ENCODE measurements around the gene ADK. TPM values are rescaled to one million over a fixed set of nuclear protein-coding genes. Genes with fewer than 3 reads are reported as not detected.
"Not testable (repeated sequence)": the region's sequence is repeated elsewhere in the genome, so short reads cannot be mapped to it uniquely, and the experiment has no call there.

The ADK gene
- total RNA-seq, 3 donors from 2014 or later (not counting 1 experiment from before 2014, with no cell fraction given), result 13.4 to 16.1 (median 14.1) TPM

DNA sequence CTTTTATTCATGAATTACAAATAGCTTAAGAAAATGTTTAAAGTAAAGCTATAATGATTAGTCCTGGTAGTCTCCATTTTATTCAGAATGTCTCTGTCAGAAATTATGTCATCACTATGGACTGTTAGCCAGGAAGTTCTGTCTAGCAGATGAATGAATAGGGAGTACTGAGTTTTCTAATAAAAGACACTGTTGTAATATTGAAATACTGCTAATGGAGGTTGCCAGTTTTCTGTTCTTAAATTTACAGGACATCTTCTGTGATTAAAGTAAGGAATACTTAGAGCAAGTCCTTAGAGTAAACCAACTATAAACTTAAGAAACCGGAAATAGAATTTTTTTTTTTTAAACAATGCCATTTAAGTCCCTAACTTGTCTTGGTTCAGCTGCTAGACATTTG lies 309.8 kb downstream of the ADK start:
- no peaks in the 10 kb centered on the region for H3K36me3 Mint-ChIP-seq
- H3K4me3 Mint-ChIP-seq, result no peak overlapping the region
- intact Hi-C loops (cut with micrococcal nuclease), result no loop called here
- H3K4me1 Mint-ChIP-seq, result no peaks in the 10 kb centered on the region
- no peak for DNase-seq
- H3K36me3 ChIP-seq (ENCODE audit: control insufficient read depth, insufficient read depth, low read length), result no peaks in the 10 kb centered on the region
- 90% methylated on average over 1 of the region's 1 CpG for WGBS (ENCODE audit: insufficient coverage)
- H3K9me3 Mint-ChIP-seq, result no peaks in the 10 kb centered on the region
- H3K27ac Mint-ChIP-seq, result no peak overlapping the region
- no peaks in the 10 kb centered on the region for H3K9me3 ChIP-seq (ENCODE audit: control insufficient read depth, insufficient read depth, low read length)
- ATAC-seq, result no peak
- H3K27me3 ChIP-seq (ENCODE audit: control insufficient read depth, insufficient read depth, low read length), result no peaks in the 10 kb centered on the region
- H3K4me1 ChIP-seq (ENCODE audit: control insufficient read depth, insufficient read depth, low read length), result no peaks in the 10 kb centered on the region
- H3K4me3 ChIP-seq (ENCODE audit: low read length), result no peak overlapping the region
- H3K27ac ChIP-seq (ENCODE audit: low read length), result no peak overlapping the region
- TF ChIP-seq, protein P1, sequence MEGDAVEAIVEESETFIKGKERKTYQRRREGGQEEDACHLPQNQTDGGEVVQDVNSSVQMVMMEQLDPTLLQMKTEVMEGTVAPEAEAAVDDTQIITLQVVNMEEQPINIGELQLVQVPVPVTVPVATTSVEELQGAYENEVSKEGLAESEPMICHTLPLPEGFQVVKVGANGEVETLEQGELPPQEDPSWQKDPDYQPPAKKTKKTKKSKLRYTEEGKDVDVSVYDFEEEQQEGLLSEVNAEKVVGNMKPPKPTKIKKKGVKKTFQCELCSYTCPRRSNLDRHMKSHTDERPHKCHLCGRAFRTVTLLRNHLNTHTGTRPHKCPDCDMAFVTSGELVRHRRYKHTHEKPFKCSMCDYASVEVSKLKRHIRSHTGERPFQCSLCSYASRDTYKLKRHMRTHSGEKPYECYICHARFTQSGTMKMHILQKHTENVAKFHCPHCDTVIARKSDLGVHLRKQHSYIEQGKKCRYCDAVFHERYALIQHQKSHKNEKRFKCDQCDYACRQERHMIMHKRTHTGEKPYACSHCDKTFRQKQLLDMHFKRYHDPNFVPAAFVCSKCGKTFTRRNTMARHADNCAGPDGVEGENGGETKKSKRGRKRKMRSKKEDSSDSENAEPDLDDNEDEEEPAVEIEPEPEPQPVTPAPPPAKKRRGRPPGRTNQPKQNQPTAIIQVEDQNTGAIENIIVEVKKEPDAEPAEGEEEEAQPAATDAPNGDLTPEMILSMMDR (IDR thresholded peaks at IDR 0.05), result no peak
- H3K27me3 Mint-ChIP-seq (ENCODE audit: low read depth in 2 of 2), result no peaks in the 10 kb centered on the region

- no peak overlapping the region for H3K27ac ChIP-seq (ENCODE audit: low read length)
- 93% methylated on average over 7 of the region's 7 CpGs for WGBS (ENCODE audit: insufficient coverage)
- H3K36me3 ChIP-seq (ENCODE audit: control insufficient read depth, insufficient read depth, low read length), result no peaks in the 10 kb centered on the region
- ATAC-seq, result no peak
- Mint-ChIP-seq H3K27me3 (ENCODE audit: low read depth in 2 of 2) (no peaks in the 10 kb centered on the region), H3K9me3 (no peaks in the 10 kb centered on the region), H3K27ac (no peak overlapping the region), H3K36me3 (no peaks in the 10 kb centered on the region), H3K4me3 (no peak overlapping the region), H3K4me1 (no peaks in the 10 kb centered on the region)
- H3K4me1 ChIP-seq (ENCODE audit: control insufficient read depth, insufficient read depth, low read length), result no peaks in the 10 kb centered on the region
- H3K27me3 ChIP-seq (ENCODE audit: control insufficient read depth, insufficient read depth, low read length), result no peaks in the 10 kb centered on the region
- no peak overlapping the region for H3K4me3 ChIP-seq (ENCODE audit: low read length)
- TF ChIP-seq, protein P1 (IDR thresholded peaks at IDR 0.05), result no peak
- intact Hi-C loops (cut with micrococcal nuclease), result no loop called here
- no peaks in the 10 kb centered on the region for H3K9me3 ChIP-seq (ENCODE audit: control insufficient read depth, insufficient read depth, low read length)
- DNase-seq, result no peak
These were observed 323.1 kb downstream of the ADK start for GRCh38 chr10:74474022-74474713.

DNA sequence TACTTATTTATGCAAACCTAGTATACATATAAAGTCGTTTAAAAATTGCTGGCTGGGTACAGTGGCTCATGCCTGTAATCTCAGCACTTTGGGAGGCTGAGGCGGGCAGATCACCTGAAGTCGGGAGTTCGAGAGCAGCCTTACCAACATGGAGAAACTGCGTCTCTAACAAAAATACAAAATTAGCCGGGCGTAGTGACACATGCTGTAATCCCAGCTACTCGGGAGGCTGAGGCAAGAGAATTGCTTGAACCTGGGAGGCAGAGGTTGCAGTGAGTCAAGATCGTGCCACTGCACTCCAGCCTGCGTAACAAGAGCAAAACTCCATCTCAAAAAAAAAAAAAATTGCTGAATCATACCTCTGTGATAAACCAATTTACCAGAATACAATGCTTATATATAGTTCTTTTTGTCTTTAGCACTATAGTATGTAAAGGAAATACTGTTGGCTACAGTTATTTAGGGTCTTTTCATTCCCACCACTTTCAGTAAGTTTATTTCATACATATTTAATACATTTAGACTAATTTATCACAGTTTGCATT lies 325.2 kb downstream of the ADK start:
- H3K36me3 Mint-ChIP-seq; H3K4me3 ChIP-seq (ENCODE audit: low read length); H3K27ac ChIP-seq (ENCODE audit: low read length); intact Hi-C loops (cut with micrococcal nuclease); H3K36me3 ChIP-seq (ENCODE audit: control insufficient read depth, insufficient read depth, low read length); H3K27me3 ChIP-seq (ENCODE audit: control insufficient read depth, insufficient read depth, low read length); DNase-seq; H3K4me3 Mint-ChIP-seq; H3K27ac Mint-ChIP-seq; ATAC-seq; H3K9me3 Mint-ChIP-seq; H3K4me1 ChIP-seq (ENCODE audit: control insufficient read depth, insufficient read depth, low read length); H3K9me3 ChIP-seq (ENCODE audit: control insufficient read depth, insufficient read depth, low read length); H3K27me3 Mint-ChIP-seq (ENCODE audit: low read depth in 2 of 2); H3K4me1 Mint-ChIP-seq: not testable (repeated sequence)
- WGBS (ENCODE audit: insufficient coverage), result 94% methylated on average over 9 of the region's 10 CpGs

DNA sequence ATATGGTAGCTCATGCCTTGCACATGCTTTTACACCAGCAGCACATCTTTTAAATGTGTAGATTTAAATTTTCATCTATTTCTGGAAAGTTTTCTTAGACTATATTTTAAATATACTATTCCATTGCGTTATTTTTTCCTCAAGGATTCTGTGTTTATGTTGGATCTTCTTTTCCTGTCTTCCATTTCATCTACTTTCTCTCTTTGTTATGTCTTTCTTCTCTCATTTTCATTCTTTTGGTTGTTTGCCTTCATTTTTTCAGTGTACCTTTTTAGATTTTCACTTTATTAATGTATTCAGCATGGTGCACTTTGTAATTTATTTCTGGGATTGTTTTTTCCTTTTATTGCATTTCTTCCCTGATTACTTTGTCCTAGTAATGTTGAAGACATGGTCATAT lies 329.8 kb downstream of the ADK start:
- no peaks in the 10 kb centered on the region for H3K27me3 Mint-ChIP-seq (ENCODE audit: low read depth in 2 of 2)
- ATAC-seq (no peak), DNase-seq (no peak)
- H3K36me3 Mint-ChIP-seq, result no peaks in the 10 kb centered on the region
- H3K4me3 Mint-ChIP-seq, result no peak overlapping the region
- intact Hi-C loops (cut with micrococcal nuclease), result no loop called here
- no peaks in the 10 kb centered on the region for H3K36me3 ChIP-seq (ENCODE audit: control insufficient read depth, insufficient read depth, low read length)
- H3K27ac ChIP-seq (ENCODE audit: low read length), result no peak overlapping the region
- no peaks in the 10 kb centered on the region for H3K4me1 Mint-ChIP-seq
- TF ChIP-seq, protein P1 (IDR thresholded peaks at IDR 0.05), result no peak
- H3K27me3 ChIP-seq (ENCODE audit: control insufficient read depth, insufficient read depth, low read length), result no peaks in the 10 kb centered on the region
- no CpG with 5 or more reads among the region's 1 CpG for WGBS (ENCODE audit: insufficient coverage)
- H3K9me3 Mint-ChIP-seq, result peaks cover 0 to 3% of the 10 kb centered on the region in 2 donors
- no peaks in the 10 kb centered on the region for H3K4me1 ChIP-seq (ENCODE audit: control insufficient read depth, insufficient read depth, low read length)
- peaks cover 9% of the 10 kb centered on the region for H3K9me3 ChIP-seq (ENCODE audit: control insufficient read depth, insufficient read depth, low read length)
- H3K4me3 ChIP-seq (ENCODE audit: low read length), result no peak overlapping the region
- H3K27ac Mint-ChIP-seq, result no peak overlapping the region
